HUES64 (cell line): ENCODE measurements around the gene LRRC32.
"Not testable (repeated sequence)": the region's sequence is repeated elsewhere in the genome, so short reads cannot be mapped to it uniquely, and the experiment has no call there.

Source experiments
- H3K27ac ChIP-seq: 2 replicates; pipeline ENCODE4 v1.7.0; 2013; ENCODE audit warnings: low read depth, low read length, inconsistent platforms
- H3K27me3 ChIP-seq: 2 replicates; pipeline ENCODE4 v1.6.1; 2013; ENCODE audit warnings: mild to moderate bottlenecking, low read length; ENCODE audit not compliant: insufficient read depth
- H3K36me3 ChIP-seq: 2 replicates; pipeline ENCODE4 v1.6.1; 2013; ENCODE audit warnings: mild to moderate bottlenecking, low read length; ENCODE audit not compliant: insufficient read depth
- H3K4me1 ChIP-seq: 2 replicates; pipeline ENCODE4 v1.6.1; 2013; ENCODE audit warnings: mild to moderate bottlenecking, low read length, moderate library complexity; ENCODE audit not compliant: insufficient read depth
- H3K4me3 ChIP-seq: 2 replicates; pipeline ENCODE4 v1.5.1; 2013; ENCODE audit warnings: mild to moderate bottlenecking, low read length, moderate library complexity
- H3K9ac ChIP-seq: 2 replicates; pipeline ENCODE4 v1.6.1; 2013; ENCODE audit warnings: mild to moderate bottlenecking, low read depth, low read length
- H3K9me3 ChIP-seq: 2 replicates; pipeline ENCODE4 v1.6.1; 2013; ENCODE audit warnings: low read depth, low read length; ENCODE audit not compliant: insufficient read depth
- WGBS: fragments of 150-250, 120-280 bp; methylation state at CpG from one replicate; pipeline ENCODE4 v1.1.7; 2013; ENCODE audit warnings: missing lambda C conversion rate; 5-methylcytosine and 5-hydroxymethylcytosine counted together

Gene LRRC32

DNA sequence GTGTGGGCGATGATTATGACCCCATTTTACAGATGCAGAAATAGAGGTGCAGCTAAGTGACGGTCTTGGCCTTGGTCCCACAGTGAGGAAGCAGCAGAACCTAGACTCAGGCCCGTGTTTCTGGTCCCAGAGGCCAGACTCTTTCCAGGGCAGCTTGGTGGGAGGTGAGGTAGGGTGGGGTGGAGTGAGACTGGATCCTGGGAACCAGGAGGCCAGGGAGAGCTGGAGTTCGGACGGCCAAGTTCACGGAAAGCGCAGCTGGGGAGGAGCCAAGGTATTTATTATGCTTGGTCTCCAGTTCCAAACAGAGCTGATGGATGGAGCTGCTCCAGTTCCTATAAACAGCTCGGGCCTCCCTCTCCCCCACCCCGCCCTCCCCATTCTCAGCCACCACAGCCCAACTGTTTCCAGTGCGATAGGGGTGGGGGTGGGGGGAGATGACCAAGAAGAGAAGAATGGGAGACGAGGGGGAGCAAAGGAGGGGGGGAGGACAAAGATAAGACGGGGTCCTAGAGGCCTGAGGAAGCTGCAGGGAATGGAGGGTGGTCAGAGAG is 16.2 kb downstream of the LRRC32 start:
- Histone ChIP-seq H3K36me3 (no peaks in the 10 kb centered on the region), H3K4me3 (no peak overlapping the region), H3K9me3 (no peaks in the 10 kb centered on the region), H3K27ac (no peak overlapping the region), H3K9ac (no peak overlapping the region), H3K27me3 (no peaks in the 10 kb centered on the region), H3K4me1 (peaks cover 3% of the 10 kb centered on the region; the same call in 1 of the 2 replicates)
- WGBS = 81% methylated on average over 11 of the region's 12 CpGs

DNA sequence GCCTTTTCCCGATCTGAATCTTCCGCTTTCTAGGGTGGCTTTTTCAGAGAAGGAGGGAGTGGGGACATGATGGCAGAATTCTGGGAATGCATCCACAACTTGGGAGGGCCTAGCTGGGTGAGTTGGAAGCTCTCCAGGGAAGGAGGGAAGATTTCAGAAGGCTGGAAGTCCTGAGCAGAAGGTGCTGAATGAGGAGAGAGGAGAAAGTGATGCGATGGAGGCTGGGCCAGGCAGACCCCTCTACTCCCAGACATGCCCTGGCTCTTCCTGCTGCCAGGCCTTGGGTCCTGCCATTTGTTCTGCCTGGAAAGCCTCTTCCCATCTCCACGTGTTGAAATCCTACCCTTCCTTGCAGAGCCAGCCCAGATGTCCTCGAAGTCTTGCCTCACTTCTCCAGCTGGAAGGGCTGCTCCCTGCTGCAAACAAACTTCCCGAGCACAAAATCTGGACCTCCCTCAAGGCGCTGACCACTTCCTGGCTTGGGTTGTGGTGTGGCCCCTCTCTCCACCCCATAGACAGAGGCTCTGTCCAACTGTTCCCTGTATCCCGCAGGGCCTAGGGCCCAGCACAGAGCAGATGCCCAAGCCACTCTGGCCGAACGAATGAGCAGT is 16.8 kb downstream of the LRRC32 start:
- Histone ChIP-seq H3K9ac (no peak overlapping the region), H3K4me3 (no peak overlapping the region), H3K9me3 (no peaks in the 10 kb centered on the region), H3K27me3 (no peaks in the 10 kb centered on the region), H3K4me1 (peaks cover 3% of the 10 kb centered on the region; the same call in 1 of the 2 replicates), H3K27ac (no peak overlapping the region), H3K36me3 (no peaks in the 10 kb centered on the region)
- WGBS = 91% methylated on average over 10 of the region's 10 CpGs

DNA sequence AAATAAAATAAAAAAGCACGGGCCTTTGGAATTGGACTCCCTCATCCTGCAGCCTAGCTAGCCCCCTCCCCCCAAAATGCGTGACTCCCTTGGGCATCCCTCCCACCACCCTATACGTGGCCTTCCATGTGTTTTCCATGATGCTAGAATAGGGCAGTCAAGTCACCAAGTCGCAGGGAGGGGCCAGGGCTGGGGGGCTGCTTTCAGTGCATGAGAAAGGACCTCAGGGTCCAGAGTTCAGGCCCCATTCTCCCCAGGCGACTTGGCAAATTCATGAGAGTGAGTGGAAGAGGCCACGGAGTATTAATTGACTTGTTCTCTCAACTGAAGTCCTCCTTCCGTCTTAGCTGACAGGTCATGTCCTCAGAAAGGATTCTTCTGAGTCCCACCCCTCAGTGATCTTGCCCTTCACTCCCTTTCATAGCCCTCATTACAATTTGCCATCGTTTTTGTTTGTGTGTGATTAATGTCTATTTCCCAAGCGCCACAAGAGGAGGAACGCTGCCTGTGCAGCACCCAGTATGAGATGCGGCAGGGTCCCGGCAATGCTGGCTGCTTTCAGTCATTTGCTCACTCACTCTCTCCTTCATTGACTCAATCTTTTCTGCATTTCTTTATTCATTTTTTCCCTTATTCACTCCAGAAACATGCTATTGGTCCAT is 17.4 kb downstream of the LRRC32 start:
- H3K36me3 ChIP-seq = no peaks in the 10 kb centered on the region
- no peaks in the 10 kb centered on the region for H3K27me3 ChIP-seq
- H3K9me3 ChIP-seq = no peaks in the 10 kb centered on the region
- no peak overlapping the region for H3K9ac ChIP-seq
- H3K27ac ChIP-seq = no peak overlapping the region
- H3K4me3 ChIP-seq = no peak overlapping the region
- peaks cover 3% of the 10 kb centered on the region; the same call in 1 of the 2 replicates for H3K4me1 ChIP-seq
- WGBS = 92% methylated on average over 12 of the region's 12 CpGs

DNA sequence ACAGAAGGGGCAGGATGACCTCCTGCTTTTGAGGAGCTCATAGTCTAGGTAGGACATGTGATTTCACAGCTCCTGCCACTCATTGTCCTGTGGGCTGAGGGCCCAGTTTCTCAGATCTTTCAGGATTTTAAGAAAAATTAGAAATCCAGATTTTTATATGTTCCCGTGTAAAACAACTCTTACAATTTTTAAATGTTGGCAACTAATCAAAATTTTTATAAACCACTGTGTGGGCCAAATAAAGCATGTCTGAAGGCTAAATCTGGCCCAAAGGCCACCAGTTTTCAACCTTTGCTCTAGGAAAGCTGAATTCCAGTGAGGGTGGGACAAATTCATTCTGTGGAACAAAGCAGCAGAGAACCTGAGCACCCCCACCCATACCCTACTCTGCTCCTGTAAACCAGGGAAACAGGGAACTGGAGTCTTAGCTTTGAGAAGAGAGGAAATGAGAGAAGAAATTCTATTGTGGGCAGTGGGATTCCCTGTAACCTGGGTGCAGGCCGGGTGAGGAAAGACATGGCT is 20.6 kb downstream of the LRRC32 start:
- Histone ChIP-seq H3K36me3 (no peaks in the 10 kb centered on the region), H3K9ac (no peak overlapping the region), H3K9me3 (peaks cover 11% of the 10 kb centered on the region; the same call in 1 of the 2 replicates), H3K27me3 (no peaks in the 10 kb centered on the region), H3K4me3 (no peak overlapping the region), H3K4me1 (no peaks in the 10 kb centered on the region), H3K27ac (no peak overlapping the region)
- 89% methylated on average over 2 of the region's 2 CpGs for WGBS

DNA sequence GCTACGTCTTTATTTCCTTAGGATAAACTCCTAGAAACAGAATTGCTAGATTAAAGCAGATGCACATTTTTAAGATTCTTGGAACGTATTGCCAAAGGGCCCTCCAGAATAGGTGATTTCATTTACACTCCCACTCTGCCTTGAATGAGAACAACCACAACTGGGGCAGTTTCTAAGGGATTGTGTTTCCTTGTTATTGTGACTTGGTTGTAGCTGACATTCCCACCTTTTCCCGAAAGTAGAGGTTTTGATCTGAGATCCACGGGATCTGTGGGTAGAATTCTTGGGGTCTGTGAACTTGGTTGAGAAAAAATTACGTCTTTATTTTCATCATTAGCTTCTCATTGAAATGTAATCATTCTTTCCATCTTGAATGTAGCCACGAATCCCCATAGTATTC is 21.5 kb downstream of the LRRC32 start:
- no peaks in the 10 kb centered on the region for H3K4me1 ChIP-seq
- 90% methylated on average over 6 of the region's 6 CpGs for WGBS
- peaks cover 11% of the 10 kb centered on the region; the same call in 1 of the 2 replicates for H3K9me3 ChIP-seq
- no peak overlapping the region for H3K4me3 ChIP-seq
- H3K27ac ChIP-seq = no peak overlapping the region
- no peaks in the 10 kb centered on the region for H3K27me3 ChIP-seq
- H3K9ac ChIP-seq = no peak overlapping the region
- H3K36me3 ChIP-seq = no peaks in the 10 kb centered on the region

DNA sequence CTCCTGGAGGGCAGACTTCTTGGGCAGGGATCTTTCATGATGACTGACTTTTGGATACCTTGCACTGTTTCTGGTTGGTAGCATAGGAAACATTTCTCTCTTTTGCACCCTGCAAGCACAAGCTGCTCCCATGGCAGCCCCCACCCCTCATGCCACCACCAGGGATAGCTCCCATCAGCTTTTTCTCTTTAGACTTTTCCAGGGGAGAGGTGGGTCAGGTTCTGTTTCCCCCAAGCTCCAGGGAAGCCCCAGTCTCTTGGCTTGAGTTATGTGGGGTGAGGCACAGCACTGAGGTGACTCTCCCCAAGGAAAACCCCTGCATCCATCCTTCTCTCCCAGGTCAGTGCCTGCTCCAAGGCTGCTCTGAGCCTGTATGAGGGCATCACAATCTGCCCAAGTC is 22.5 kb downstream of the LRRC32 start:
- Histone ChIP-seq H3K9ac (no peak overlapping the region), H3K4me1 (no peaks in the 10 kb centered on the region), H3K27me3 (no peaks in the 10 kb centered on the region), H3K4me3 (no peak overlapping the region), H3K36me3 (no peaks in the 10 kb centered on the region), H3K9me3 (peaks cover 11% of the 10 kb centered on the region; the same call in 1 of the 2 replicates), H3K27ac (no peak overlapping the region)

DNA sequence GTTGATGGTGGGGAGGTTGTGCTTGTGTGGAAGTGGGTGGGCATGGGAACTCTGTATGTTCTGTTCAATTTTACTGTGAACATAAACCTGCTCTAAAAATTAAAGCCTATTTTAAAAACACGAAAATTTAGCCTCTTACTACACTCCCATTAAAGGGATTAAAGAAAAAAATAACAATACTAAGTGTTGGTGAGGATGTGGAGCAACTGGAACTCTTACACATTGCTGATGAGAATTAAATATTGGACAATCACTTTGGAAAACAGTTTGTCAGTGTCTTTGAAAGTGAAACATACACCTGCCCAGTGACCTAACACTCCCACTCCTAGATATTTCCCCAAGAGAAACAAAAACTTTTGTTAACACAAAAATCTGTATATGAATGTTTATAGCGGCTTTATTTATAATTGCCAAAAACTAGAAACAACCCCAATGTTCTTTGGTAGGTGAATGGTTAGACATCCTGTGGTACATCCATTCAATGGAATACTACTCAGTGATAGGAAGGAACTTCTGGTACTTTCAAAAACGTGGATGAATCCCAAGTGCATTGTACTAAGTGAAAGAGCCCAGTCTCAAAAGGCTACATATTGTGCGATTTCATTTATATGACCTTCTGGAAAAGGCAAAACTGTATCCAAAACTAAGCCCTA is 23.5 kb downstream of the LRRC32 start:
- H3K9me3 ChIP-seq = peaks cover 11% of the 10 kb centered on the region; the same call in 1 of the 2 replicates
- H3K4me1 ChIP-seq = no peaks in the 10 kb centered on the region
- H3K27me3 ChIP-seq = no peaks in the 10 kb centered on the region
- WGBS = 75% methylated on average over 2 of the region's 4 CpGs
- no peak overlapping the region for H3K4me3 ChIP-seq
- H3K9ac ChIP-seq = no peak overlapping the region
- no peaks in the 10 kb centered on the region for H3K36me3 ChIP-seq
- no peak overlapping the region for H3K27ac ChIP-seq

DNA sequence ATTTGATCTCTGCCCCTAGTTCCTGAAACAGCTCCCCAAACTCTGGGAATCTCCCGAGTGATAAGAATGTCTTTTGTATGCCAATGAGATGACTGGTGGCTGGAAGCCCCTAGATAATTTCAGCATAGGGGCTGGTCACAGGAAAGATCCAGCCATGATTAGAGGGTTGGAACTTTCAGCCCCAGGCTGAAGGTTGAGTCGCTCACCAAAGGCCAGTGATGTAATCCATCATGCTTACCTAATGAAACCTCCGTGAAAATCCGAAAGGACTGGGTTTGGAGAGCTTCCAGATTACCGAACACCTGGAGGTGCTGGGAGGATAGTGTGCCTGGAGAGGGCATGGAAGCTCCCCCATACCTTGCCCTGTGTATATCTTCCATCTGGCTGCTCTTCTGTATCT is 26.0 kb downstream of the LRRC32 start:
- Histone ChIP-seq H3K4me3 (no peak overlapping the region), H3K4me1 (no peaks in the 10 kb centered on the region), H3K36me3 (no peaks in the 10 kb centered on the region), H3K9me3 (peaks cover 11% of the 10 kb centered on the region; the same call in 1 of the 2 replicates), H3K9ac (no peak overlapping the region), H3K27ac (no peak overlapping the region), H3K27me3 (no peaks in the 10 kb centered on the region)
- 84% methylated on average over 5 of the region's 5 CpGs for whole genome bisulfite sequencing

DNA sequence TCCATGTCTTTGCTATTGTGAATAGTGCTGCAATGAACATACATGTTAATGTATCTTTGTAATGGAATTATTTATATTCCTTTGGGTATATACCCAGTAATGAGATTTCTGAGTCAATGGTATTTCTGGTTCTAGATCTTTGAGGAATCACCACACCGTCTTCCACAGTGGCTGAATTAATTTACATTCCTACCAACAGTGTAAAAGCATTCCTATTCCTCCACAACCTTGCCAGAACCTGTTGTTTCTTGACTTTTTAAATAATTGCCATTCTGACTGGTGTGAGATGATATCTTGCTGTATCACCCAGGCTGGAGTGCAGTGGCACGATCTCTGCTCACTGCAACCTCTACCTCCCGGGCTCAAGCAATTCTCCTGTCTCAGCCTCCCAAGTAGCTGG is 26.8 kb downstream of the LRRC32 start:
- H3K9me3 ChIP-seq = peaks cover 11% of the 10 kb centered on the region; the same call in 1 of the 2 replicates
- not testable (repeated sequence) for H3K36me3 ChIP-seq, H3K4me3 ChIP-seq, H3K27me3 ChIP-seq, H3K4me1 ChIP-seq, H3K9ac ChIP-seq, H3K27ac ChIP-seq
- 97% methylated on average over 3 of the region's 3 CpGs for WGBS

DNA sequence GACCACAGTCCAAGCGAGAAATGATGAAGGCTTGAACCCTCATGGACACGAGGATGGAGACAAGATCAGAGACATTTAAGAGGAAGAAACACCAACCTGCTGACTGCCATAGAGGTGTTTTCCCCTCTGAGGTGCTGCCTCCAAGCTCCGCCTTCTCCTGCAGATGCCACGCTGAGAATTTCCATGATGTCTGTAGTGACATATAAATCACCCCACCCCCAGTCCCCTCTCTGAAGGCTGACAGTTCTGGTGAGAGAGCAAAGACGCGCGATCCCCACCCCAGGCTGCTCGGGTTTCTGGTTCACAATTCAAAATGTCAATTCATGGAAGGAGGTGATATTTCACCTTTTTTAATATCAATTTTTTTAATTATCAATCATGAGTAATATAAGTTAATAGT is 28.2 kb downstream of the LRRC32 start:
- H3K9ac ChIP-seq = no peak overlapping the region
- H3K4me1 ChIP-seq = no peaks in the 10 kb centered on the region
- no peak overlapping the region for H3K27ac ChIP-seq
- H3K27me3 ChIP-seq = no peaks in the 10 kb centered on the region
- peaks cover 10% of the 10 kb centered on the region; the same call in 1 of the 2 replicates for H3K9me3 ChIP-seq
- H3K36me3 ChIP-seq = no peaks in the 10 kb centered on the region
- 73% methylated on average over 4 of the region's 8 CpGs for WGBS
- H3K4me3 ChIP-seq = no peak overlapping the region

DNA sequence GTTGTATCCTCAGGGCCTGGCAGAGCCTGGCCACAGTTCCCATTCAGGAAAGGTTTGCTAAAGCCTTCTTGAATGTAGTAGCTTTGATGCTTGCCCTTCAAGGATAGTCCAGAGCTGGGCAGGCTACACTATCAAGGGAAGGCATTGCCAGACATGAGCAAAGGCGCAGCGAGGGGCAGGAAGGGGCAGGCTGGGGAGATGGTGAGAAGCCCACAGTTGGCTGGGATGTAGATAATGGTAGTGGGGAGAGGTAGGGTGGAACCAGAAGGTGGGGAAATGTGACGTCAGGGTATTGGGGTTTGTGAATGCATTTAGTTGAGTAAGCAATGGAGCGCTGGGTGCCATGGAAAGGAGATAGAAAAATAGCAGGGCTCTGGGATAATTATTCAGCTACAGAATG is 28.6 kb downstream of the LRRC32 start:
- Histone ChIP-seq H3K27ac (no peak overlapping the region), H3K9ac (no peak overlapping the region), H3K4me3 (no peak overlapping the region), H3K36me3 (no peaks in the 10 kb centered on the region), H3K27me3 (no peaks in the 10 kb centered on the region), H3K9me3 (peaks cover 5% of the 10 kb centered on the region; the same call in 1 of the 2 replicates), H3K4me1 (no peaks in the 10 kb centered on the region)
- WGBS = 95% methylated on average over 4 of the region's 4 CpGs
